H7 (cell line): Measurements from ENCODE around the gene ADAMTS14. TPM values are rescaled to one million over a fixed set of nuclear protein-coding genes. Genes with fewer than 3 reads are reported as not detected.

Source experiments
- DNase-seq: peaks from one replicate; pipeline ENCODE4 v3.0.0; 2012
- H3K27me3 ChIP-seq: 2 replicates; pipeline ENCODE4 v1.6.0; 2011; ENCODE audit warnings: mild to moderate bottlenecking, low read length; ENCODE audit not compliant: control insufficient read depth, insufficient read depth
- H3K36me3 ChIP-seq: replicated peaks from 2 replicates; pipeline ENCODE4 v1.5.1; 2011; ENCODE audit warnings: low read length; ENCODE audit not compliant: control insufficient read depth, insufficient read depth
- H3K4me3 ChIP-seq: 2 replicates; pipeline ENCODE4 v1.5.1; 2011; ENCODE audit warnings: low read depth, mild to moderate bottlenecking, control low read depth, low read length, moderate library complexity; ENCODE audit not compliant: insufficient read depth
- total RNA-seq: library from RNA; depleted of rRNA; stranded (reverse); fragments of >200 nt; shearing (Covaris generic); gene quantifications from 2 replicates; pipeline ENCODE4 v1.2.3, GENCODE V29; 2014; rRNA removed

The ADAMTS14 gene
- total RNA-seq, 1 experiment from 2014 or later = 1.1 TPM

DNA sequence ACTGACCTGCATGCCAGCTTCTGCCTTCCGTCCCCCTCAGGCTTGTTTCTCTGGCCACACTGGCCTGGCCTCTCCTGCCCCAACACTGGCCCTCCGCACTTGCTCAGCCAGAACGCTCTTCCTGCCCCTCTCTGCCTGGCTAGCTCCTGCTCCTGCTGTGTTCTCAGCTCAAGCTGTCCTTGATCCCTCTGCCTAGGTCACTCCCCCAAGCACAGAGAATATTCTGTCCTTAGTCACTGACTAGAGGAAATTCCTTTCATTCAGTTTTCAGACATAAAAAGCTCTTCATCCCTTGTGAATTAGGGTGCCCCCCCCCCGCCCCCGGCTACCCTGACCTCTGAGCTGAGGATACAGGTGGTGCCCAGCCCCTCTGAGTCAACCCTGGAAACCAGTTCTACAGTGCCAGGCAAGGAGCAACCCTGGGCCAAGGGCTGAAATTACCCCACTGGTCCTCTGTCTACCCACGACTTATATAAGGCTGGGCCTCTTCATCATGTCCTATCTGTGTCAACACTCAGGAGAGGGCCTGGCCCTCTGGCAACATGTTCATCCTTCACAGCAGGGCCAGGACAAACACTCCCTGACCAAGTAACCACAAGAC lies 136.8 kb downstream of the ADAMTS14 start:
- no peaks in the 10 kb centered on the region for H3K36me3 ChIP-seq
- no peak overlapping the region for H3K4me3 ChIP-seq
- no peak for DNase-seq
- no peaks in the 10 kb centered on the region for H3K27me3 ChIP-seq

DNA sequence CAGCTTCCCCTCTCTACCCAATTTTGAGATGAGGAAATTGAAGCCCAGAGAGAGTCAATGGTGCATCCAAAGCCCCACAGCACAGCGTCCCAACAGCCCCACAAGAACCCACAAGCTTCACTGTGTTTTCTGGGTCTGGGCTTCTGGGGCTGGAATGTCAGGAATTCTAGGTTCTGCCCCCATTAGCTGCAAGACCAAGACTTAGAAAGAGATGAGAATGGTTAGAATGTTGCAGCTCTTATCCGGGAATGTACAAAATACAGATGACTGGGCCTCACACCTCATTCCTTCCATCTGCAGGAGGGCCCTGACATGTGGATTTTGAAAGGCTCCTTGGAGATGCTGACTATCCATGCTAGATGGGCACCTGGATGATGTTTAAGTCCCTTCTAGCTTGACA lies 137.4 kb downstream of the ADAMTS14 start:
- no peak for DNase-seq
- Histone ChIP-seq H3K4me3 (no peak overlapping the region), H3K27me3 (no peaks in the 10 kb centered on the region), H3K36me3 (no peaks in the 10 kb centered on the region)

DNA sequence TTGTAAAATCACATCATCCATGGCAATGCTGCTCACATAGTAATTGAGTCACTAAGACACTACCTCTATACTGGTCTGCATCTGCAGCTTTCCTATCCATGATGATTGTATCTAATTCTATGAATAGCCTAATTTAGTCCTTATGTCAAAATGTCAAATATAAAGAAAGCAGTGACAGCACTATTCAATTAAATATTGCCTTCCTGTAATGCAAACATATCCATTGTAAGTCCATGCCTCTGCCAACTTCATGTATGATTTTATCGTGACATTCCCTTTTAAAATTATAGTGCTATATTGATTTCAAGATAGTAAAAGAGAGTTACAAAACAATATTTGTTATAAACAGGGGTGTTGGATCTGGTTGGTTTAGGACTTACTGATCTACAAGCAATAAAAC lies 138.7 kb downstream of the ADAMTS14 start:
- Histone ChIP-seq H3K27me3 (no peaks in the 10 kb centered on the region), H3K36me3 (no peaks in the 10 kb centered on the region), H3K4me3 (no peak overlapping the region)
- no peak for DNase-seq

DNA sequence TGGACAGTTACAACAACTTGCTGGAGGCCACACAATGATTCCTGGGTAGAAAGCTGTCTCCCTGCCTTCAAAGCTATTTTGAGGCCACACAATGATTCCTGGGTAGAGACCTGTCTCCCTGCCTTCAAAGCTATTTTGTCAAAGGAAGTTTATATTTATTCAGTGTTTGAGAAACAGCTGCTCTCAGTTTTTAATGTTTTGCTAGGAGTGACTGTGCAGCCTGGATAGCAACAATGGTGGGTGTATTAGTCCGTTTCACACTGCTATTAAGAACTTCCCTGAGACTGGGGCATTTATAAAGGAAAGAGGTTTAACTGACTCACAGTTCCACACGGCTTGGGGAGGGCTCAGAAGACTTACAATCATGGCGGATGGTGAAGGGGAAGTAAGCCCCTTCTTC lies 139.6 kb downstream of the ADAMTS14 start:
- H3K27me3 ChIP-seq = no peaks in the 10 kb centered on the region
- no peaks in the 10 kb centered on the region for H3K36me3 ChIP-seq

More for the DNA sequence above, 139.6 kb downstream of the ADAMTS14 start:
- no peak for DNase-seq
- H3K4me3 ChIP-seq = no peak overlapping the region

Other genes with a start within 250 kb of the ADAMTS14 start
- gene NODAL, start 230.8 kb upstream of the ADAMTS14 start, total RNA-seq = 151 and 252 TPM in 2 replicates
- 51.9 and 53.2 TPM in 2 replicates for gene PALD1, start 193.7 kb upstream of the ADAMTS14 start, total RNA-seq
- not detected in 2 replicates for gene PRF1, start 69.8 kb upstream of the ADAMTS14 start, total RNA-seq
- gene TBATA, start 112.9 kb downstream of the ADAMTS14 start, total RNA-seq = not detected in 2 replicates
- gene SGPL1, start 143.4 kb downstream of the ADAMTS14 start, total RNA-seq = 35.0 and 35.1 TPM in 2 replicates
- 41.1 and 51.1 TPM in 2 replicates for gene PCBD1, start 216.1 kb downstream of the ADAMTS14 start, total RNA-seq